ENCODE measurements around the gene CRADD. TPM values are rescaled to one million over a fixed set of nuclear protein-coding genes. Genes with fewer than 3 reads are reported as not detected.

The CRADD gene
- total RNA-seq, 4 donors from 2014 or later = 11.8 to 49.5 (median 31.4) TPM

DNA sequence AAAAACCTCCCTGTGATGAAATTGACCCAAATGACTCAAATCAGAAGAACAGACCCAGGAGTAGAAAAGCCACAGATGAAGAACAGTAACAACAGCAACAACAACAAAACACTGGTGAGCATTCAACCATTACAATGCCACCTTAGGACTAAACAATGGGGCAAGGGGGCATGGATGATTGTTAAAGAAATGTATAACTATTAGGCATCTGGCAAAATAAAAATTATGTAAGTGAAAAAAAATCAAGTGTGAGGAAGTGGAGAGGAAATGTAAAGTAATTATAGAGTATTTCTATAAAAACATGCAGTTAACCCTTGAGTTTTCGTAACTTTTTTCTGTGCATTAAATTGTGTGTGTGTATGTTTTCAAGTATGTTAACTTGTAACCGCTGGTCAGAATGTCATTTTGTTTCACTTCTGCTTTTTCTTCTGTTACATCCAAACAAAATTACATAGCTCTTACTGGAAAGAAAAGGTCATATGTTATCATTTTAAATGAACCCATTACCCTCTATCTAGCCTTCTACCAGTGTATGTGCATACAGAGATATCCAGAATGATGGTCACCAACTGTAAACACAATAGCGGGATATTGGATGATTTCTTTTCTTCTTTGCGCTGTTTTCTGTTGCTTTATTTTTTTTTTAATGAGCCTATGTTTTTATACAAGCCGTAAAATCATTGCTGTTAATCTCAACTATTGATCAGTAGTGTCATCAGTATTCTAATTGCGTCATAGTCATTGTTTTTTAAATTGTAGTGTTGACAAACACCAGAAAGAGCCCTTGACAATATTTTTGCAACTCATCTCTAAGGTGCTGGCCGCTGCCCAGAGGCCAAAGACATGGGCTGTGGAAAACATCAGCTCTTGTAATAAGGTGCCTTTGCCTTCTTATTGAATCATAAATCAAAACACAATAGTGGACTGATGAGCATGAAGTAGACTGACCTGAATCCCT, 170.6 kb downstream of the CRADD start:
- no peak for ATAC-seq
- no peaks in the 10 kb centered on the region for H3K27me3 ChIP-seq
- no peak overlapping the region for H3K4me3 ChIP-seq
- H3K27ac ChIP-seq = no peak overlapping the region
- H3K9me3 ChIP-seq = no peaks in the 10 kb centered on the region
- H3K4me1 ChIP-seq = peaks cover 0 to 4% (median 0%) of the 10 kb centered on the region in 3 donors
- 95 to 100% methylated on average over 3 to 7 of the region's 7 CpGs for WGBS, 2 donors (ENCODE audit: low coverage in 1 of 2)
- peaks cover 0 to 6% of the 10 kb centered on the region in 2 donors for H3K36me3 ChIP-seq
- no peak for TF ChIP-seq EP300 (IDR thresholded peaks at IDR 0.05)
- TF ChIP-seq, protein P1, sequence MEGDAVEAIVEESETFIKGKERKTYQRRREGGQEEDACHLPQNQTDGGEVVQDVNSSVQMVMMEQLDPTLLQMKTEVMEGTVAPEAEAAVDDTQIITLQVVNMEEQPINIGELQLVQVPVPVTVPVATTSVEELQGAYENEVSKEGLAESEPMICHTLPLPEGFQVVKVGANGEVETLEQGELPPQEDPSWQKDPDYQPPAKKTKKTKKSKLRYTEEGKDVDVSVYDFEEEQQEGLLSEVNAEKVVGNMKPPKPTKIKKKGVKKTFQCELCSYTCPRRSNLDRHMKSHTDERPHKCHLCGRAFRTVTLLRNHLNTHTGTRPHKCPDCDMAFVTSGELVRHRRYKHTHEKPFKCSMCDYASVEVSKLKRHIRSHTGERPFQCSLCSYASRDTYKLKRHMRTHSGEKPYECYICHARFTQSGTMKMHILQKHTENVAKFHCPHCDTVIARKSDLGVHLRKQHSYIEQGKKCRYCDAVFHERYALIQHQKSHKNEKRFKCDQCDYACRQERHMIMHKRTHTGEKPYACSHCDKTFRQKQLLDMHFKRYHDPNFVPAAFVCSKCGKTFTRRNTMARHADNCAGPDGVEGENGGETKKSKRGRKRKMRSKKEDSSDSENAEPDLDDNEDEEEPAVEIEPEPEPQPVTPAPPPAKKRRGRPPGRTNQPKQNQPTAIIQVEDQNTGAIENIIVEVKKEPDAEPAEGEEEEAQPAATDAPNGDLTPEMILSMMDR (IDR thresholded peaks at IDR 0.05) = no peak
- TF ChIP-seq POLR2AphosphoS5 (IDR thresholded peaks at IDR 0.05) = no peak
- no peak for TF ChIP-seq POLR2A (IDR thresholded peaks at IDR 0.05)

DNA sequence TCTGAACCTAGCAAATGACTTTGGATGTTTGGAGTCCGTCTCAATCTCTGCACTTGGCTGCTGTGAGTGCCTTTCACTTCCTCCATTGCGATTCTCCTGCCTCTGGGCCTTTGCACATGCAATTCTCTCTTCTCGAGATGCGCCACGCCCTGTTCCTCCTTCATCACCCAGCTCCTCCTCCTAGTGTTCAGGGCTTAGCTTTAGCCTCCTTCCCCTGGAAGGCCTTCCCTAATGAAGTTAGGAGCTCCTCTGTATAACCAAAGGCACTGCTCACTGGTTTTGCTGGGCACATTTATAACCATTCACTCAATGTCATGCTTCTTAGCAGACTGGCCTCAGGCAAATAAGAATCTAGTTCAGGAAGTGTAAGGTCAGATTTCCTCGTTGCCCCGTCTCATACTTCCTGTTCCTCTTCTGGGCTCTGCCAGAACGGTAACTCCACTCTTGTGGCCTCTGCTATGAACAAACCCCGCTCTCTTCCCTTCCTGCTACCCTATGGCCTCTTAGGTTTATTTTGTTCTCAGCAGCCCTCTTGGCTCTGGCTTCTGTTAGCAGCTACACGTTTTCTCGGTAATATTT, 171.4 kb downstream of the CRADD start:
- Histone ChIP-seq H3K4me1 (peaks cover 0 to 4% (median 0%) of the 10 kb centered on the region in 3 donors), H3K27ac (peak overlapping the region in 1 of 4 donors; percentile 39), H3K9me3 (no peaks in the 10 kb centered on the region), H3K4me3 (no peak overlapping the region), H3K36me3 (peaks cover 0 to 6% of the 10 kb centered on the region in 2 donors), H3K27me3 (no peaks in the 10 kb centered on the region)
- TF ChIP-seq POLR2A (IDR thresholded peaks at IDR 0.05) (no peak), POLR2AphosphoS5 (IDR thresholded peaks at IDR 0.05) (no peak), EP300 (IDR thresholded peaks at IDR 0.05) (no peak)
- TF ChIP-seq, protein P1 (IDR thresholded peaks at IDR 0.05) = no peak
- peak; percentile 34 for ATAC-seq
- 50 to 73% methylated on average over 2 to 11 of the region's 11 CpGs for WGBS, 2 donors (ENCODE audit: low coverage in 1 of 2)

DNA sequence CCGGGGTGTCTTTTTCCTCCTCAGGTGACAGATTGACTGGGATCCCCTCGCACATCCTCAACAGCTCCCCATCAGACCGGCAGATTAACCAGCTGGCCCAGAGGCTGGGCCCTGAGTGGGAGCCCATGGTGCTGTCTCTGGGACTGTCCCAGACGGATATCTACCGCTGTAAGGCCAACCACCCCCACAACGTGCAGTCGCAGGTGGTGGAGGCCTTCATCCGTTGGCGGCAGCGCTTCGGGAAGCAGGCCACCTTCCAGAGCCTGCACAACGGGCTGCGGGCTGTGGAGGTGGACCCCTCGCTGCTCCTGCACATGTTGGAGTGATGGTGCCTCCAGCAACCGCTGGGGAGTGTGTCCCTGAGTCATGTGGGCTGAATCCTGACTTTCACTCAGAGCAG, 172.8 kb downstream of the CRADD start:
- WGBS, 2 donors (ENCODE audit: low coverage in 1 of 2) = 100% methylated on average over 1 to 4 of the region's 15 CpGs
- H3K4me1 ChIP-seq = peaks cover 0 to 4% (median 0%) of the 10 kb centered on the region in 3 donors
- H3K4me3 ChIP-seq = no peak overlapping the region
- no peak overlapping the region for H3K27ac ChIP-seq
- no peaks in the 10 kb centered on the region for H3K9me3 ChIP-seq
- H3K36me3 ChIP-seq = peaks cover 0 to 7% of the 10 kb centered on the region in 2 donors
- H3K27me3 ChIP-seq = no peaks in the 10 kb centered on the region
- ATAC-seq = no peak
- TF ChIP-seq, protein P1 (IDR thresholded peaks at IDR 0.05) = no peak
- no peak for TF ChIP-seq EP300 (IDR thresholded peaks at IDR 0.05)
- TF ChIP-seq POLR2AphosphoS5 (IDR thresholded peaks at IDR 0.05) = no peak

DNA sequence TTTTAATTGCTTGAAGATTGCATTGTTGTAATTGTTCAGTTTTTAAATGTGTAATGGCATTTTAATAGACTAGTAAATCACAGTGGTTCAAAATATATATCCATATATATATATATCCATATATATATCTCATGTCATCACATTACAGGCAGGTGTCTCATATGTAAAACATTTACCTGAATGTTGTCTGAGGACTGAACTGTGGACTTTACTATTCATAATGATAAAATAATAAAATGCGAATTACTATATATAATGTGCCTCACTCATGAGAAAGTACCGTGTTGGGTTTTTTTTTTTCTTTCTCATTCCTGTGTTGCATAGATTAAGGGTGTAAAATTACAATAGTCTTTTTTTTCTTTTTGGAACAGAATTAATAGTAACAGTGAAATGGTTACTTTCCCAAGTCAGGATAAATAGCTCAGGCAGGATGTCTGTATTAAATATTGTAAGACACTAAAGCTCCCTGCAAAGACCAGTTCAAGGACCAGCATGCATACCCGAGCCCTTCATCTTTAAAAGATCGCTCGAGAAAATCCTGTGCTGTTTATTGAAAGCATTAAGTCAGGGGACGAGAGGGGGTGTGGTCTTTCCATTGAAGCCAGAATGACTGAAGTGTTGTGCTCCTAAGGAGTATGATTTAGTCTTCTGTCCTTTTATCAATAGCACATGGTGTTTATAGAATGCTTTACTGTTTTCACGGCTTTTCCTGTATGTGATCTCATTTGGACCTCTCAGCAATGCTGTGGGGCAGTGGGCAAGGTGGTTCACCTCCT, 173.5 kb downstream of the CRADD start:
- Histone ChIP-seq H3K4me3 (no peak overlapping the region), H3K27ac (no peak overlapping the region), H3K4me1 (peaks cover 0 to 4% (median 0%) of the 10 kb centered on the region in 3 donors), H3K36me3 (peaks cover 0 to 12% of the 10 kb centered on the region in 2 donors), H3K27me3 (no peaks in the 10 kb centered on the region), H3K9me3 (no peaks in the 10 kb centered on the region)
- TF ChIP-seq, protein P1 (IDR thresholded peaks at IDR 0.05) = no peak
- TF ChIP-seq POLR2AphosphoS5 (IDR thresholded peaks at IDR 0.05) = no peak
- TF ChIP-seq EP300 (IDR thresholded peaks at IDR 0.05) = no peak
- TF ChIP-seq POLR2A (IDR thresholded peaks at IDR 0.05) = no peak
- no peak for ATAC-seq
- 88 to 98% methylated on average over 6 to 7 of the region's 7 CpGs for WGBS, 2 donors (ENCODE audit: low coverage in 1 of 2)
